HUES48 (cell line): Measurements from ENCODE around the gene NUP210L.
A peak's percentile ranks its signal among the peaks of the same experiment; 100 is the strongest.

Source experiments
- H3K27ac ChIP-seq: one replicate; pipeline ENCODE4 v1.7.0; 2013; ENCODE audit warnings: low read depth, low read length, inconsistent platforms
- H3K27me3 ChIP-seq: 2 replicates; pipeline ENCODE4 v1.6.1; 2013; ENCODE audit warnings: mild to moderate bottlenecking, low read length; ENCODE audit not compliant: control insufficient read depth, insufficient read depth
- H3K36me3 ChIP-seq: 2 replicates; pipeline ENCODE4 v1.6.1; 2013; ENCODE audit warnings: low read length; ENCODE audit not compliant: control insufficient read depth, insufficient read depth
- H3K4me1 ChIP-seq: 2 replicates; pipeline ENCODE4 v1.6.1; 2013; ENCODE audit warnings: mild to moderate bottlenecking, low read length; ENCODE audit not compliant: control insufficient read depth, insufficient read depth
- H3K4me3 ChIP-seq: 2 replicates; pipeline ENCODE4 v1.5.1; 2013; ENCODE audit warnings: mild to moderate bottlenecking, low read depth, low read length
- H3K9ac ChIP-seq: 2 replicates; pipeline ENCODE4 v1.6.1; 2013; ENCODE audit warnings: mild to moderate bottlenecking, low read depth, low read length, moderate library complexity
- H3K9me3 ChIP-seq: 2 replicates; pipeline ENCODE4 v1.6.1; 2013; ENCODE audit warnings: low read length; ENCODE audit not compliant: control insufficient read depth, insufficient read depth

NUP210L gene

GRCh38 chr1:153977250-153978240 is 177.3 kb downstream of the NUP210L start, which contains the start of gene JTB:
Gene JTB (minus strand): TSS chr1:153977674. CDS start chr1:153977252, 422 bp downstream.
- H3K9ac ChIP-seq, result peak within 1 kb of the TSS; percentile 89
- peaks cover 57% of the 10 kb centered on the region for H3K36me3 ChIP-seq
- peak within 1 kb of the TSS; percentile 96 for H3K4me3 ChIP-seq
- H3K9me3 ChIP-seq, result no peaks in the 10 kb centered on the region
- peaks cover 4% of the 10 kb centered on the region; the same call in 1 of the 2 replicates for H3K4me1 ChIP-seq
- no peaks in the 10 kb centered on the region for H3K27me3 ChIP-seq
- H3K27ac ChIP-seq, result peak within 1 kb of the TSS; percentile 95

- Histone ChIP-seq H3K36me3 (peaks cover 50% of the 10 kb centered on the region), H3K9me3 (no peaks in the 10 kb centered on the region), H3K27ac (peak overlapping the region; percentile 95), H3K27me3 (no peaks in the 10 kb centered on the region), H3K4me3 (peak overlapping the region; percentile 96), H3K4me1 (peaks cover 4% of the 10 kb centered on the region; the same call in 1 of the 2 replicates), H3K9ac (peak overlapping the region; percentile 89)
Measured at GRCh38 chr1:153976819-153977249, 178.0 kb downstream of the NUP210L start.

GRCh38 chr1:153973525-153973924 is 181.3 kb downstream of the NUP210L start:
- Histone ChIP-seq H3K27ac (no peak overlapping the region), H3K9me3 (no peaks in the 10 kb centered on the region), H3K36me3 (peaks cover 34% of the 10 kb centered on the region), H3K9ac (no peak overlapping the region), H3K4me3 (no peak overlapping the region), H3K27me3 (no peaks in the 10 kb centered on the region), H3K4me1 (peaks cover 7% of the 10 kb centered on the region; the same call in 1 of the 2 replicates)

- Histone ChIP-seq H3K9me3 (no peaks in the 10 kb centered on the region), H3K4me3 (no peak overlapping the region), H3K9ac (no peak overlapping the region), H3K27me3 (no peaks in the 10 kb centered on the region), H3K4me1 (peaks cover 10% of the 10 kb centered on the region; the same call in 1 of the 2 replicates), H3K27ac (no peak overlapping the region), H3K36me3 (peaks cover 34% of the 10 kb centered on the region)
Measured at GRCh38 chr1:153973071-153973470, 181.8 kb downstream of the NUP210L start.

- no peak overlapping the region for H3K27ac ChIP-seq
- no peaks in the 10 kb centered on the region for H3K9me3 ChIP-seq
- H3K36me3 ChIP-seq, result peaks cover 31% of the 10 kb centered on the region
- H3K4me1 ChIP-seq, result peaks cover 18% of the 10 kb centered on the region; the same call in 1 of the 2 replicates
- no peak overlapping the region for H3K4me3 ChIP-seq
- H3K9ac ChIP-seq, result no peak overlapping the region
- no peaks in the 10 kb centered on the region for H3K27me3 ChIP-seq
Measured at GRCh38 chr1:153970346-153970745, 184.5 kb downstream of the NUP210L start.

- Histone ChIP-seq H3K36me3 (peaks cover 18% of the 10 kb centered on the region), H3K4me3 (0 out of 2 replicates have a peak overlapping the region, but pooled peaks have one; percentile 73), H3K27ac (no peak overlapping the region), H3K9ac (no peak overlapping the region), H3K4me1 (peaks cover 18% of the 10 kb centered on the region; the same call in 1 of the 2 replicates), H3K9me3 (no peaks in the 10 kb centered on the region), H3K27me3 (no peaks in the 10 kb centered on the region)
Measured at GRCh38 chr1:153968972-153969371, 185.9 kb downstream of the NUP210L start.

GRCh38 chr1:153968408-153968807 is 186.5 kb downstream of the NUP210L start:
- Histone ChIP-seq H3K36me3 (peaks cover 12% of the 10 kb centered on the region; the same call in 1 of the 2 replicates), H3K27ac (peak overlapping the region; percentile 98), H3K4me1 (peaks cover 18% of the 10 kb centered on the region; the same call in 1 of the 2 replicates), H3K27me3 (no peaks in the 10 kb centered on the region), H3K9me3 (no peaks in the 10 kb centered on the region), H3K4me3 (peak overlapping the region; percentile 73), H3K9ac (no peak overlapping the region)

- H3K9me3 ChIP-seq, result no peaks in the 10 kb centered on the region
- peak overlapping the region; percentile 73 for H3K4me3 ChIP-seq
- H3K9ac ChIP-seq, result peak overlapping the region; percentile 80
- H3K27me3 ChIP-seq, result no peaks in the 10 kb centered on the region
- H3K36me3 ChIP-seq, result peaks cover 8% of the 10 kb centered on the region; the same call in 1 of the 2 replicates
- H3K27ac ChIP-seq, result peak overlapping the region; percentile 98
- H3K4me1 ChIP-seq, result peaks cover 18% of the 10 kb centered on the region; the same call in 1 of the 2 replicates
Measured at GRCh38 chr1:153968000-153968363, 186.9 kb downstream of the NUP210L start.

- H3K9ac ChIP-seq, result peak within 1 kb of the TSS; percentile 80
- peak within 1 kb of the TSS; percentile 73 for H3K4me3 ChIP-seq
- no peaks in the 10 kb centered on the region for H3K27me3 ChIP-seq
- peaks cover 22% of the 10 kb centered on the region; the same call in 1 of the 2 replicates for H3K4me1 ChIP-seq
- H3K36me3 ChIP-seq, result 0 out of 2 replicates have a peak, but pooled peaks cover 4% of the 10 kb centered on the region
- H3K27ac ChIP-seq, result peak within 1 kb of the TSS; percentile 98
- H3K9me3 ChIP-seq, result no peaks in the 10 kb centered on the region
Measured at GRCh38 chr1:153967107-153967999, 187.5 kb downstream of the NUP210L start, which contains the start of gene CREB3L4. Gene CREB3L4 (plus strand): TSS chr1:153967902. CDS start chr1:153968526, 624 bp downstream.

- Histone ChIP-seq H3K9ac (peak overlapping the region; percentile 90), H3K36me3 (peaks cover 31% of the 10 kb centered on the region), H3K27me3 (no peaks in the 10 kb centered on the region), H3K4me1 (peaks cover 40% of the 10 kb centered on the region), H3K27ac (peak overlapping the region; percentile 97), H3K9me3 (no peaks in the 10 kb centered on the region), H3K4me3 (peak overlapping the region; percentile 93)
Measured at GRCh38 chr1:153963850-153964331, 191.0 kb downstream of the NUP210L start.
